HFF-Myc (cell line): ENCODE data around the gene ACAP1.

Source experiments
- DNase-seq: peaks from one replicate; pipeline ENCODE4 v3.0.0-alpha.2; 2011; ENCODE audit warnings: low read depth; ENCODE audit errors: extremely low read depth
- H3K4me3 ChIP-seq: replicated peaks from 2 replicates; pipeline ENCODE4 v1.5.1; 2011; ENCODE audit warnings: low read depth, mild to moderate bottlenecking, control low read depth, low read length
- TF ChIP-seq, protein P1 (sequence below): IDR thresholded peaks from 2 replicates; pipeline ENCODE4 v1.5.1; 2012; ENCODE audit warnings: mild to moderate bottlenecking, low read depth, low read length, control low read depth; ENCODE audit errors: missing control alignments

The ACAP1 gene

DNA sequence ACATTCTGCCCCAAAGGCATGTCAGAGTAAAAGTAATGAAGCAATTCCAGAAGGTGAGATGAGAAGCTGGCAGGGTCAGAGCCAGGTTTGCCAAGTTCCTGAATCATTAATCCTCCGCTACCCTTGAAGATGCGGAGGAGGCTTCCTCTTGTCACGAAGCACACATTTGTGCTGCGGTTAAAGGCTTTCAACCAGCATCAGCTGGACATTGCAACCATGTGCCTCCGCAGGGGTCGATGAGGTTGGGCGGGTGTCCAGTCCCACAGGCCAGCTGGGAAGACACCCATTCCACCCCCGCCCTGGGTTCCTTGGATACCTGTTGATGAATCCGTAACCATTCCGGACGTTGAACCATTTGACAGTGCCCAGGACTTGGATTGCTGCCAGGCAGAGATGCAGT lies 43.2 kb upstream of the ACAP1 start:
- TF ChIP-seq, protein P1, sequence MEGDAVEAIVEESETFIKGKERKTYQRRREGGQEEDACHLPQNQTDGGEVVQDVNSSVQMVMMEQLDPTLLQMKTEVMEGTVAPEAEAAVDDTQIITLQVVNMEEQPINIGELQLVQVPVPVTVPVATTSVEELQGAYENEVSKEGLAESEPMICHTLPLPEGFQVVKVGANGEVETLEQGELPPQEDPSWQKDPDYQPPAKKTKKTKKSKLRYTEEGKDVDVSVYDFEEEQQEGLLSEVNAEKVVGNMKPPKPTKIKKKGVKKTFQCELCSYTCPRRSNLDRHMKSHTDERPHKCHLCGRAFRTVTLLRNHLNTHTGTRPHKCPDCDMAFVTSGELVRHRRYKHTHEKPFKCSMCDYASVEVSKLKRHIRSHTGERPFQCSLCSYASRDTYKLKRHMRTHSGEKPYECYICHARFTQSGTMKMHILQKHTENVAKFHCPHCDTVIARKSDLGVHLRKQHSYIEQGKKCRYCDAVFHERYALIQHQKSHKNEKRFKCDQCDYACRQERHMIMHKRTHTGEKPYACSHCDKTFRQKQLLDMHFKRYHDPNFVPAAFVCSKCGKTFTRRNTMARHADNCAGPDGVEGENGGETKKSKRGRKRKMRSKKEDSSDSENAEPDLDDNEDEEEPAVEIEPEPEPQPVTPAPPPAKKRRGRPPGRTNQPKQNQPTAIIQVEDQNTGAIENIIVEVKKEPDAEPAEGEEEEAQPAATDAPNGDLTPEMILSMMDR = no peak
- H3K4me3 ChIP-seq = no peak overlapping the region
- DNase-seq = no peak

DNA sequence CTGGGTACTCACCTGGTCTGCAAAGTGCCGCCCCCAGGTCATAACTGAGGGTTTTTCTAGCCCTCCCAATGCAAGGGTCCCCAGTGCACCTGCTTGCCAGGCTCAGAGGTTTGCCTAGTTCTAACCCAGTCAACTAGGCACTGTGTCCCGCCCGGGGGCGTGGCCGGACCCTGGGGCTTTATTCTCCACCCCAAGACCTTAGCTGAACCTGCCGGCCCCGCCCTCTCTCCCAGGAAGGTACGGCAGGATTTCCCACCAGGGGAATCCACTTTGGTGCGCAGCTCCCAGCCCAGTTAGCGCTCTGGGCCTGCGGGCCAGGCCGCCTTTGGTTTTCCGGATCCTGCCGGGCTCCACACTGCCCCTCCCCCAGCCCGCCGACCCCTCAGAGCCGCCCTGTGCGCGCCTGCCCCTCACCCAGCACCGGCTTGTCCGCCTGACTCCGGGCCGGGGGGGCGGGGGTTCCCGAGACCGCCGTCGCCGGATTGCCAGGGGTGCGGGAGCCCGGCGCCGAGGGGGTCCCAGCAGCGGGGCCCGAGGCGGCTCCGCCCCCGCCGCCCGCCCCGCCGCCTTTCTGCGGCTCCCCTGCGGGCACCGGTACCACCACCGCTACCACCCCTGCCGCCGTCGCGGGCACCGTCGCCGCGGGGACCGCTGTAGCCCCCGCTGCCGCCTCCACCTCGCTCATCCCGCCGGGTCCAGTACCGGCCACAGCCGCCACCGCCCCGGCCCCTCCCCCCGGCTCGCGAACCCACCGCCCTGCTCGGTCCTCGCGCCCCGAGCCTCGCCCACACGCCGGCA lies 42.3 kb upstream of the ACAP1 start:
- TF ChIP-seq, protein P1 = no peak
- DNase-seq = no peak
- no peak overlapping the region for H3K4me3 ChIP-seq

DNA sequence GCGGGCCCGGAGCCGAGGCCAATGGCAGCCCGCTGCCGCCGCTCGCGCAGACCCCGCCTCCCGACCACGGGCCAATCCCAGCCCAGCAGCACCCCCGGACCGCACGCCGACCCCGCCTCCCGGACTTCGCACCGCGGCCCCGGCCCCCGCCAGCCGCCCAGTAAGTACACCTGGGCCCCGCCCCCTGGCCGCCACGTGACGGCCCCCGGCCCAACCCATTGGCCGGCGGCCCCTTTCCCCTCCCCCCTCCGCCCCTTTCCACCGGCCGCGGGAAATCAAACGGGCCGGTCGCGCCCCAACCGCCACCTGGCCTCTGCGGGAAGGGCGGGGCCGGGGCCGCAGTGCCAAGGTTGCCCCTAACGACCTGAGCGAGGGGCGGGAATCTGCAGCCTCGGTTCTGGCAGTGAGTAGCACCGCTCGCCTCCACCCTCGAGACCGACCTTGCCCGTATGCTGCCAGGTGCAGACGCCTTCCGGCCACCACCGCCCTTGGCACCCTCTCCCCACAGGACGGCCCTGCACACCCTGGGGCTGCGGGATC lies 41.6 kb upstream of the ACAP1 start, which contains the start of gene YBX2:
TSS of gene YBX2 (minus strand) at position 26 of the 540 bp plus-strand sequence. CDS start 139 bp downstream, outside the sequence.
- no peak for DNase-seq
- no peak within 1 kb of the TSS for H3K4me3 ChIP-seq
- TF ChIP-seq, protein P1 = no peak

DNA sequence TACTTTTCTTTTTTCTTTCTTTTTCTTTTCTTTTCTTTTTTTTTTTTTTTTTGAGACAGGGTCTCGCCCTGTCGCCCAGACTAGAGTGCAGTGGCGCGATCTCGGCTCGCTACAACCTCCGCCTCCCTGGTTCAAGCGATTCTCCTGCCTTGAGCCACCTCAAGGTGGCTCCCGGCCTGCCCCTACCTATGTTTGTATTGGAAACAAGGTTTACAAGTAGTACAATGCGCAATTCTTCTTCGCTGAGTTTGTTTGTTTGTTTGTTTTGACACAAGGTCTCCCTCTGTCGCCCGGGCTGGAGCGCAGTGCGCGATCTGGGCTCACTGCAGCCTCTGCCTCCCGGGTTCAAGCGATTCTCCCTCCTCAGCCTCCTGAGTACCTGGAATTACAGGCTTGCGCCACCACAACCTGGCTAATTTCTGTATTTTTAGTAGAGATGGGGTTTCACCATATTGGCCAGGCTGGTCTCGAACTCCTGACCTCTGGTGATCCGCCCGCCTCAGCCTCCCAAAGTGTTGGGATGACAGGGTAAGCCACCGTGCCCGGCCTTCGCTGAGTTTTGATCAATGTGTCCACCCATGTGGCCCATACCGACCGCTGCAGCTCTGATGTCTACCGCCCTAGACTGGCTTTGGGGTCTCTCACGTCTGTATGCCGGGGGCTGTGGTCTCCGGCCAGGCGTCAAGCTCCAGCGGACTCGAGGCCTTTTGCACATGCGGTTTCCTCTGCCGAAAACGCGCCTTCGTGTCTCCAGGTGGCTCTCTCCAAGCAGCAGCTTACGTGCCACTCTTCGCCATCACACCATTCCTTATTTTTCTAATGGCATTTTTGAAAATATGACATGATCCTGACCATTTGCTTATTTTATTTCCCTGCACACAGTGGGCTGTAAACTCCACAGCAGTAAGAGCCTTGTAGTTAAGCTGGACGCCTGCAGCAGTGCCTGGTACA lies 40.8 kb upstream of the ACAP1 start:
- no peak for DNase-seq
- H3K4me3 ChIP-seq = no peak overlapping the region
- TF ChIP-seq, protein P1 = no peak

DNA sequence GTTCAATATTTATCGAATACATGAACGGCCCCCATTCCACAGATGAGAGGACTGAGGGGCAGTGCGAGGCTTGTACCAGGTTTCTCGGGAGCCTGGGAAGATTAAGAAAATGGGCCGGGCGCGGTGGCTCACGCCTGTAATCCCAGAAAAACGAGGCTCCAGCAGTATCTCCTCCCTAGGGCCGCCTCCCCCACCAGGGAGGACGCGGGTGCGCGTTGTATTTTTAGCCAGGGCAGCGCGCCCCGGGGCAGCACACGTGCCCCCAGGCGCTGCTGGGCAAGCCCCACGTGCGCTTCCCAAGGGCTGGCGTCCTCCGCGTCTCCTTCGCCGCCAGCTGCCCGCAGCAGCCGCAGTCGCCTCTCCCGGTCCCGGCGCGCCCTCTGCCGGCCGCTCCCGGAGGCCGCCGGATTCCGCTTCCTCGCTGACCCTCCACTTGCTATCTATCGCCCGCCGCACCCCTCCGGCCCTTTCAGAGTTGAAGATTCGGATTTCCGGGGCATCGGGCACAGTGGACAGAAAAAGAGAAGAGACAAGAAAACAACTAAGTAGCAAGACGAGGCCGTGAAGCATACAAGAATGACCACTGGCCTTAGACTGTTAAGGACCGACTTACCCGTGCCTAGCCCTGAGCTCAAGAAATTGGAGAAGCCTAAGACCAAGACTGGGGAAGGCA lies 40.0 kb upstream of the ACAP1 start:
- DNase-seq = no peak
- H3K4me3 ChIP-seq = no peak overlapping the region
- TF ChIP-seq, protein P1 = peak; percentile 94

DNA sequence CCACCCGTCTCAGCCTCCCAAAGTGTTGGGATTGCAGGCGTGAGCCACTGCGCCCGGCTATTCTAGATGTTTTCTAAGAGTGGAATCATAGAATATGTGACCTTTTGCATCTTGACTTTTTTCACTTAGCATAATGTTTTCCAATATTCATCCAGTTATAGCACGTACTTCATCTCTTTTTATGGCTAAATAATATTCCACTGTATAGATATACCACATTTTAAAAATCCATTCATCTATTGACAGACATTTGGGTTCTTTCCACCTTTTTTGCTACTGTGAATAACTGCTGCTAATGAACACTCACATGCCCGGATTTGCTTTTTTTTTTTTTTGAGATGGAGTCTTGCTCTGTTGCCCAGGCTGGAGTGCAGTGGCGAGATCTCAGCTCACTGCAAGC lies 32.1 kb upstream of the ACAP1 start:
- TF ChIP-seq, protein P1 = no peak
- DNase-seq = no peak
- no peak overlapping the region for H3K4me3 ChIP-seq
